Measurements from ENCODE around the gene SNRPB2.

Gene SNRPB2

GRCh38 chr20:16729565-16730460 is at the start of gene SNRPB2:
TSS of gene SNRPB2 (plus strand) at chr20:16730026. CDS start at chr20:16731703, 1,677 bp downstream.
- DNase-seq, result peak; percentile 49 to 95 (median 88)

DNA sequence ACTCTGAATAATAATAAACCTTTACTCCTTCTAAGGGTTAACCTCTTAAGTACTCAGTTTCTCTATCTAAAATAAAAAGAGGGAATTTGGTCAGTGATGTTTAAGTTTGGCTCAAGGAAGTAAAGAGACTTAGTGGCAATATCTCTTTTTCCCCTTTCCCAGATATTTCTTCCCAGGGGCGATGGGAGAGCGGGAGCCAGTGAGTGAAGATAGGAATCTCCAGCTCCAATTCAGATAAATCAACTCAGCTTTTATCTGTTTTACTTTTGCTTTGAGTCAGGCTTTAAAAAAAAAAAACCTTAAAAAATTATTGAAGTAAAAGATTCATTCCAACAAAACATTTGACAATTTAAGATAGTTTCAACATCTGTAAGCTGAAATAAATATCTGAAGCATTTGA is 45.4 kb upstream of the SNRPB2 start:
- DNase-seq, result no peak

GRCh38 chr20:16689906-16690305 is 39.9 kb upstream of the SNRPB2 start:
- DNase-seq, result no peak

DNA sequence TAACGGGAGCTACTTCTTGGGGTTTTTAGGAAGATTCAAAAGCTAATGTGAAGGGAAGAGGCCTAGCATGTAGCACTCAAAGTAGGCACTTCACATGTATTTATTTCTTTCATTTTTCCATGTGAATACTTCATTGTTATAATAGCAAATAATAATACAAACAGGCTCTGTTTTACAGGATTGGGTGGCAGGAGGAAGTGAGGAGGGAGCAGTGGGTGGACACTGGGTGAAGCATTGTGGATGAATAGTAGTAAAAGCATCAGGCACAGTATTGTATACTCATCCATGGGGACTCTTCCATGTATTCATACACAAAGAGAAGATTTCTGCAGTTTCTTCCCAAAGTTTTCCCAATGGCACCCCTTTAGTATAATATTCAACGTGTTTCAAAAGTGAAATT is 38.4 kb upstream of the SNRPB2 start:
- DNase-seq, result no peak

GRCh38 chr20:16692009-16692408 is 37.8 kb upstream of the SNRPB2 start:
- no peak for DNase-seq

- no peak for DNase-seq
Measured at GRCh38 chr20:16692442-16692841, 37.4 kb upstream of the SNRPB2 start.

GRCh38 chr20:16693278-16693677 is 36.5 kb upstream of the SNRPB2 start:
- DNase-seq, result no peak

DNA sequence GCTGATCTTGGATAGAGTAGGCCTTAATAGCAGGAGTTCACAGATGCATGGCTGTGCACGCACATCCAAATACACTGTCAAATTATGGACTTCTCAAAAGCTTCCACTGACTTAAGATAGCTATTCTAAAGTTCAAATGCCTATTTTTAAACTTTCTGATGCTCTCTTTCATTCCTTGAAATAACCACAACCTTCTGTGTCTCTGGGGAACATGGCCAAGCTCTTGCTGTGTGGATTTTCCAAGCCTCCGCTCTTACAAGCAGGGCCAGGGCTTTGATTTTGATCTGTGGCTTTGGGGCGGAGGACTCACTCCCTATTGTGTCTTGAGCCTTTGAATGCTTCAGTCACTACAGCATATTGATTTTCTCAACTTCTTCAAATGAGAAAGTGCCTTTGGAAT is 35.7 kb upstream of the SNRPB2 start:
- DNase-seq, result no peak

GRCh38 chr20:16695628-16696027 is 34.2 kb upstream of the SNRPB2 start:
- DNase-seq, result no peak

DNA sequence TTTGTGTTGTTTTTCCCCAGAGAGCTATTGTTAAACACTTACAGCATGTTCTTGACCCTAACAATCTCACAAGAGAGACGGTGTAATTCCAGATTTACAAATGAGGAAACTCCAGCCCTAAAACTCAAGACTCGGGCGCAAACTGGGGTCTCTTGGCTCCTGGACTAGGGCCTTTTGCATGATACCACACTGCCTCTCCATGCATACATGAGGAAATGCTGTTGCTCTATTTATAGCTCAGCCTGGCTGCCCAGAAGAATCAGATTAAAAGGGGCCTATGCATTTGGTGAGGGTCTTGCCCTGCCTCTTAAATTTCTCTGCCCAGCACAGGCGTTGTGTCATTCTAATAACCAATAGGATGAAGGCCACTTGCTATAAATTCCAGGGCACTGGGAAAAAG is 30.5 kb upstream of the SNRPB2 start:
- no peak for DNase-seq

DNA sequence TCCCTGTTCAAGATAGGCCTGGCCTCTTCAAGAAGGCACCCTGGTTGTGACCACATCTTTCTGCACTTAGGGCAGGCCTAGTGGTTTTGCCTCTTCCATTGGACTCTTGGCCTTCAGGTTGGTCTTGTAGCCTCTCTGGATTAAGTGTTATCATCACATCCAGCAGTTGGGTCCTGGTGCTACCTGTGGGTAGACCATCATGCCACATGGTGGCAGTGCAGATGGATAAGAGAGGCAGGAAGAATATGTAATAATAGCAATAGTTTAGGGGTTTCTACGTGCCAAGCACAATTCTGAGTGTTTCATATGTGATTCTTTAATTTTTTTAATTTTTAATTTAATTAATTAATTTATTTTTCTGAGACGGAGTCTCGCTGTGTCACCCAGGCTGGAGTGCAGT is 28.5 kb upstream of the SNRPB2 start:
- peak in 2 of 56 donors; percentile 1 to 30 for DNase-seq

GRCh38 chr20:16703570-16703969 is 26.3 kb upstream of the SNRPB2 start:
- DNase-seq, result no peak

DNA sequence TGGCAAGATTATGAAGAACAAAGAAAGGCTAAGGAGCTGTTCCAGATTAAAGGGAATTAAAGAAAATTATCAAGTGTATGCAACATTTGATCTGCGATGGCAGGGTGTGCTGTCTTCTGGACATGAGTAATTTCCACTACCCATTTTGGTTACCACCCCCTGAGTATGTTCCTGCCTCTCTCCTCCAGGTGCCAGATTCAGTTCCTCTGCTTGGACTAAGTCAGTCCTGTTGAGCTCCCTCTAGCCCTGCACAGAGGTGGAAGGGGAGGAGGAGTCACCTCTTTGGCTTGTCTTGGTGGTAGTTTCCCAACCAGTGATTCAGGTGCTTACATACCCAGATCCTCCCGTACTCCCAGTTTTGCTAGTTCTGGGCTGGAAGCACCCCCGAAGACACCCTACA is 22.2 kb upstream of the SNRPB2 start:
- DNase-seq, result no peak

- no peak for DNase-seq
Measured at GRCh38 chr20:16708602-16709001, 21.2 kb upstream of the SNRPB2 start.

DNA sequence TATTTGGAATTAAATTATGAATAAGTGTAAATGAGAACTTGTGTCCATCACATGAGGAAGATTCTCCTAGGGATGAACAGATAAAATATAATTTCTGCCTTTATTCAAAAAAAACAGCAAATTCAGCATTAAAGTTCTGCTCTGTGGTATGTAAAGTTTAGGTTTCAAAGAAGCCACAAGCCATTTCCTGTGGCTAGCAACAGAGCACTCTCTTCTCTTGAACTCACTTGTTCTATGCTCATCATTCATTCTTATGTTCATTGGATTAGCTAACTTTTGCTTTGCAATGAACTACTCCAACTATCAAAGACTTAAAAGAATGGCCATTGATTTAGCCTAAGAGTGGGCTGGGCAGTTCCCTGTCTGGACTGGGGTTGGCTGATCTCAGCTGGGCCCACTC is 20.8 kb upstream of the SNRPB2 start:
- DNase-seq, result no peak

- DNase-seq, result no peak
Measured at GRCh38 chr20:16710781-16711180, 19.0 kb upstream of the SNRPB2 start.

GRCh38 chr20:16711661-16712258 is 18.1 kb upstream of the SNRPB2 start:
- DNase-seq, result no peak

- DNase-seq, result peak in 6 of 56 donors; percentile 3 to 21 (median 14)
Measured at GRCh38 chr20:16712511-16712947, 17.3 kb upstream of the SNRPB2 start.

DNA sequence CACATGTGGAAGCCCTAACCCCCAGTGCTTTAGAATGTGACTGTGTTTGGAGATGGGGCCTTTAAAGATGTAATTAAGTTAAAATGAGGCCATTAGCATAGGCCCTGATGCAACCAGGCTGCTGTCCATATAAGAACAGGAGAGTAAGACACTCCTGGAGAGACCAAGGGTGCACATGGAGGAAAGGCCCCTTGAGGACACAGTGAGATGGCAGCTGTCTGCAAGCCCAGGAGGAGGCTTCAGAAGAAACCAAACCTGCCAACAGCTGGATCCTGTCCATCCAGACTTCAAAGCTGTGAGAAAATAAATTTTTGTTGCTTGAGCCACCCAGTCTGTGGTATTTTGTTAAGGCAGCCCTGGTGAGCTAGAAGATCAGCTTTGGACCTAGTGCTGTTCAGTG is 16.8 kb upstream of the SNRPB2 start:
- no peak for DNase-seq

- no peak for DNase-seq
Measured at GRCh38 chr20:16714242-16714641, 15.6 kb upstream of the SNRPB2 start.

DNA sequence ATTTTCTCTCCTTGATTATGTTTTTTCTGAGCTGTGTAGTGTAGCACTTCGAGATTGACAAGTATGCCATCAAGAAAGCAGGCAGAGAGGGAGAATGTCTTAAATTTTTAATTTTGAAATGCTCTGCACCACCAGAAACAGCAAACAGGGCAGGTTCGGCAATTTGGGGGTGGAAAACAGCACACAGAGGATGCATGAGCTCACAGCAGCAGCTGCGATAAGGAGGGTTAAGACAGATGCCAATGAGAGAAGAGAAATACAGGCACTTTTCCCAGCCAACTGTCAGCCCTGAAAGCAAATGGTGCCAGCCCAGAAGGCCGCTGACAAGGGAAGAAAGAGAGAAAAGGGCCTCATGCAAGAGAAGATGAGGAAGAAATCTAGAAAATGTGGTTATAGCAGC is 15.1 kb upstream of the SNRPB2 start:
- DNase-seq, result peak in 24 of 56 donors; percentile 3 to 46 (median 8)

- DNase-seq, result no peak
Measured at GRCh38 chr20:16719421-16719820, 10.4 kb upstream of the SNRPB2 start.

- no peak for DNase-seq
Measured at GRCh38 chr20:16729080-16729479, 746 bp upstream of the SNRPB2 start.

Data from amygdala (tissue), 56 donors.